ENCODE data around the gene NGB. TPM values are rescaled to one million over a fixed set of nuclear protein-coding genes. Genes with fewer than 3 reads are reported as not detected.

Gene NGB
- polyA plus RNA-seq, 3 donors = not detected

DNA sequence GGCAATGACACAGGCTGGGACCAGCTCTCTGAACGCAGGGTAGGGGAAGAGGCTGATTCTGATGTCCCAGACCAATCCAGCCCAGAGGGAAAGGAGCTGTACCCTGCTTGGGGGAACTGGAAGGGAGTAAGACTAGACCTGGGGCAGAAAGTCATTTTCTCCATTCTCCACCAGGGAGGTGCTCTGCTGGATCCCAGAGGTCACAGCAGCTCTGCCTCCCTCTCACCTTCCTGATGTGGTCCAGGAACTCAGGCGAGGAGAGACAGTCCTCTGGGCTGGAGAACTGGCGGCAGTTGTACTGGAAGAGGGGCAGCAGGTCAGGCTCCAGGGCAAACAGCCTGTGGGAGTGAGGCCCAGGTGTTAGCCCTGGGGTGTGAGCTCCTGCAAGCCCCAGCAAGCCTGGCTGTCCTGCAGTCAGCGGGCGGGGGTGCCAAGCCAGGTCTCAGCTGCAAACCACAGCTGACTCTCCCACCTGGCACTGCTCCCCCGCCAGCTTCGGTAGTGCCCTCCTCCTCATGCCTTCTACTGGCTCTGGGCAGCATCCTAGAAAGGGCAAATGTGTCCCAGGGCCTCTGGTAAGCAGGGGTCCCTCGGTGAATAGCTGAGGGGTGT lies 1.9 kb downstream of the NGB start:
- DNase-seq (ENCODE audit: extremely low read depth in 1 of 11, low read depth in 9 of 11, low spot score in 4 of 11) = peak in 1 of 11 donors; percentile 7

GRCh38 chr14:77267937-77268699 lies 2.9 kb downstream of the NGB start:
- no peak for DNase-seq (ENCODE audit: extremely low read depth in 1 of 11, low read depth in 9 of 11, low spot score in 4 of 11)

DNA sequence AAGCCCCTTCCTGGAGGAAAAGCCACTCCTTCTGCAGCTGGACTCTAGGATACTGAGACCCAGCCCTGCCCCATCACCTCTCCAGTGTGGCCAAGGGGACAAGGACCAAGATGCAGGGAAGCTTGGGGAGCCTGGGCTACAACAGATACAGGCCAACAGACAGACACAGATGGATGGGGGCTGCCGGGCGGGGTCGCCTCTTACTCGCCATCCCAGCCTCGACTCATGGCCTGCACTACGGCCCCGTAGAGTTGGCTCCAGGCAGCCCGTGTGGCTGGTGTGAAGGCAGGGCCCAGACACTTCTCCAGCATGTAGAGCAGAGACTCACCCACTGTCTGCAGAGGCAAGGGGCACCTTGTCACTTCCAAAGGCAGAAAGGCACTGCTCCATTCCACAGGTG lies 4.7 kb downstream of the NGB start:
- no peak for DNase-seq (ENCODE audit: extremely low read depth in 1 of 11, low read depth in 9 of 11, low spot score in 4 of 11)

DNA sequence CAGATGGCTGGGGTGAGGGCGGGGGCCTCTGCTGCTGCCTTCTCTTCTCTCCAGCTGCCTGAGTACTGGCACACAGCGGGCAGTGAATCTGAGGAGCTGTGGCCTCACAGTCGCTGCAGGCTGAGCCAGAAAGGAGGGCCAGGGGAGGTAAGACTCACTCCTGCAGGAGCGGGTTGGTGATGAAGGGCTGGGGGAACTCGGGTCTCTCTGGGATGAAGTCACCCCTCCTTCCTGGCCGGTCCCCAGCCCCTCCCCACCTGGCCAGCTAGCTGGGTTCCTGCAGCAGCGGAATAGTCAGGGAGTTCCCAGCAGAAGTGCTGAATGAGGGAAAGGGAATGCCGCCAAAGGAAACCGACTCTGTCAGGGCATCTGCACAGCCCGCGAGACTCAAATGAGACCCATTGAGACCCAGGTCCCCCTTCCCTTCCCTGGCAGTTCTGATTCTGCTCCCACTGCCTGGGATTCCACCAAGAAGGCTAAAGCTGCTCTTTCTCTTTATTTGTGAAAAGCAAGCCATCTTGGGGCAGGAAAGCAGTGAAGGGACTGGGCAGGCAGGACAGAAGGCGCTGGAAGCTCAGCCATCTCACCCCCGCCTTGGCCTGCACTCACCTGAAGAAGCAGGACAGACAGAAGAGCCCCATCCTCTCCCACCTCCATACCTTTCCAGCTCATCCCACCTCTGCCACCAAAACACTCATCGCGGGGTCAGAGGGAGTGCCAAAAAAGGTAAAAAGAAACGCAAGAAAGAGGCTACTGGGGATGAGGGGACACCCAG lies 5.3 kb downstream of the NGB start:
- no peak for DNase-seq (ENCODE audit: extremely low read depth in 1 of 11, low read depth in 9 of 11, low spot score in 4 of 11)

GRCh38 chr14:77265187-77265515 lies 5.9 kb downstream of the NGB start:
- no peak for DNase-seq (ENCODE audit: extremely low read depth in 1 of 11, low read depth in 9 of 11, low spot score in 4 of 11)

DNA sequence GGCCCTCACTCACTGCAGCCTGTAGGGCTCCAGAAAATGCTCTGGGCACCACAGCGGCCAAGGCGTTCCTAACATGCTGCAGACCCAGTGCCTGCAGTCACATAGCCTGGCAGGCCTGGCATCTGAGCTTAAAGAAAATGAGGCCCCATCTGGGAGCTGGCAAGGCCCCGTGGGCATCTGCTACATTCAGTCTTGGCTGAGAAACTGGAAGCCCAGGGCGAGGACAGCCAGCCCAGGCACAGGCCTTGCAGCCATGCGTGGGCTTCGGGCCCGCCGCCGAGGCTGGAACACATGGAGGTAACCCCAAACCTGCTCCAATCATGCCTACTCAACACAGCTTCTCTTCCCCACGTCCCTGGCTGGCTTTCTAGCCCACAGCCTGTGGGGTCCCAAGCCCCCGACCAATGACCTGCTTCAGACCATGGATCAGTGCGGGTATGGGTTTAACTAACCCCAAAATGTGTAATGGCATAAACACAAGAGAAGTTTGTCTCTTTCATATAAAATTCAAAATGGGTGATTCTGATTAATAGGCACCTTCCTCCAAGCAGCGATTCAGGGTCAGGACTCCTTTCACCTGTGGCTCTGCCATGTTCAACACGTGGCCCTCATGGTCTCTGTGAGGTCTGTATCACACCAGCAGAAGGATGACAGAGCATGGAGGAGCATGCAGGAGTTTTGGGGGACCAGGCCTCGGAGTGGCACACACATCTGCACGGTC lies 6.4 kb downstream of the NGB start:
- DNase-seq (ENCODE audit: extremely low read depth in 1 of 11, low read depth in 9 of 11, low spot score in 4 of 11) = no peak

DNA sequence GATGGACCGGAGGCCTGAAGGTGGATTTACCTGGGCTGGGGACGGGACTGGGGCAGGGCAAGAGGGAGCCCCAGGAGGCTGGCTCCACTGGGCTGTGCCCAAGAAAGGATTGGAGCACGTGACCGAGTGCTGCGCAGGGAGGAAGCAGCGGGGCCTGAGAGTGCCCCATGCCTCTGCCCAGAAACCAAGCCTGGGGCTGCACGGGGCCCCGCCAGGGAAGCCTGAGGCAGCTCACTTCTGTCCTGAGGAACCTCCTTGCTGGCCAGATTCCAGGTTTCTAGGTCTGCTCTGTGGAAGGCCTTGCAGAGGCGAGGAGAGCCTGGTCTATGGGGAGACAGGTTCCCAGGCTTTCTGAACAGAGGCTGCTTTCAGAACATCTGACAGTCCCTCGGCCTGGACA lies 10.4 kb downstream of the NGB start:
- no peak for DNase-seq (ENCODE audit: extremely low read depth in 1 of 11, low read depth in 9 of 11, low spot score in 4 of 11)

DNA sequence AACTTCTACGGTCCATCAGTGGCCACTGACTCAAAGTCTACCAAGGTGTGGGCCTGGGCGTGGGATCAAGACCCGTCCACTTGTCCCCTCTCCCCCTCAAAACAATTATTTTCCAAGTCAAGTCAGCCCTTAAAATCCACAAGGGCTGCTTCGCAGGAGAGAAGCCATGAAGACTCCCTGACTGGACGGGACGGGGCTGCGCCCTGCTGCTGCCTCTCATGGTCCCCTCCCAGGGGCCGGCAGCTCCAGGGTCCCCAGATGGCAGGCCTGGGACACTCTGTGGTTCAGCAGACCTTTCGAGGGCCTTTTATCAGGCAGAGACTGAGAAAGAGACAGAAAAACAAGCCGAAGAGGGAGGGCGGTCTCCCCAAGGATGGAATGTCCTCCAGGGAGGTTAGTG lies 10.8 kb downstream of the NGB start:
- no peak for DNase-seq (ENCODE audit: extremely low read depth in 1 of 11, low read depth in 9 of 11, low spot score in 4 of 11)

DNA sequence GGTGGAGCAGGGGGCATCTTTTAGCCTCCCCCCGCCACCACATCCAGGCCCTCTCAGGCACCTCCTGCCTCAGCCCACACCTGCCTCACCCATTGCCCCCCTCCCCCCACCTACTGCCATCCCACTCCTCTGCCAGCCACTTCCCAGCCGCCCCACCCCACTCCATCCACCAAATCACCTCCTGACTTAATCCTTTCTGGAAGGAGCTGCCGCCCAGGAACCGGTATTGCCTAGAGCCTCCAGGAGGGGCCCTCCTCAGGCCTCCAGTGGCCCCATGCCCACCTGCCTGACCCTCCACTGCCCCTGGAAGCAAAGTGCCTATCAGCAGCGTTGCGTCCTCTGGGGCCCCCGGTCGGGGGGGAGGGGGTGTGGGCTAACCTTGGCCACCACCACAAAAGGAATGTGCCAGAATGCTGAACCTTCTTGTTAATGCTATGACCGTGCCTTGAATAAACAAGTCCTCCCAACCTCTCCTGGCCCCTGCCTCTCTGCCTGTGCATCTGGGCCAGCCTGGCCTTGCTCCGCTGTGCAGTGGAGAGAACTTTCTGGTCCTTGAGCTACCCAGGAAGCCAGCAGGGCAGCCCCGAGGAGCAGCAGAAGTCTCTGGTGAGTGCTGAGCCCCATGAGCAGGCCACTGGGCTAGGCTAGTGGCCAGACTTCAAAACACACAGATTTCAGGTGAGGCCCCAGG lies 11.8 kb downstream of the NGB start:
- DNase-seq (ENCODE audit: extremely low read depth in 1 of 11, low read depth in 9 of 11, low spot score in 4 of 11) = no peak

DNA sequence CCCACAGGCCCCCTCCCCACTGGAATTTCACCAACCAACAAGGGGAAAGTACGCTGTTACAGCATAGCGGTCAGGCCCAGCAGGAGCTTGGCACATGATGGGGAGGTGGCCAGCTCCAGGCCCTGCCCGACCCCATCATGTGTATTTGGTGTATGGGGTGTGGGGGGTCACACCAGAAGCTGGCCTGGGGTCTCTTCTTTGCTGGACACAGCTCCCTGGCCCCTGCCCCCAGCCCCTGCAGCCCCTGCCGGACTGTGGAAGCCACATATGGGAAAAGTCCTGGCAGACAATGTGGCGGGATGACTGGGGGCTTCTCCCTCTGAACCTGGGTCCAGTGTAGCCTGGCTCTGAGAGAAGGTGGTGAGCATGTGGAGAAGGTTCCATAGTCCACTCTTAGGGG lies 12.4 kb downstream of the NGB start:
- no peak for DNase-seq (ENCODE audit: extremely low read depth in 1 of 11, low read depth in 9 of 11, low spot score in 4 of 11)

DNA sequence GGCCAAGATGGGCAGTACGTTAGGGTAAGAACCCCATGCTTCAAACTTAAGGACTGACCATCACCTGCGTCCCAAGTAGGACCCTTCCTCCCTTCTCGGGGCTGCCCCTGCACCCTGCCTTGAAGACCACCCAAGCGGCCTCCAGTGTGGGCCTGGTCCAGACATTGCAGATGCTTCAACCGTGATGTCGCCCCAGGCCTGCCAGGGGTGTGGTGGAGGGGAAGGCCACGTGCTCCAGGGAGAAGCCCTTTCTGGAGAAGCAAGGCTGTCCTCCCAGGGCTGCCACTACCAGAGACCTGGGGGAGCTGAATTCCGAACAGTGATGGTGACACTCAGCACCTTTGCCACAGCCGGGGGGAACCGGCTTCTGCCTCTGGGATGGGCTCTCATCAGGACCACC lies 13.3 kb downstream of the NGB start:
- no peak for DNase-seq (ENCODE audit: extremely low read depth in 1 of 11, low read depth in 9 of 11, low spot score in 4 of 11)

DNA sequence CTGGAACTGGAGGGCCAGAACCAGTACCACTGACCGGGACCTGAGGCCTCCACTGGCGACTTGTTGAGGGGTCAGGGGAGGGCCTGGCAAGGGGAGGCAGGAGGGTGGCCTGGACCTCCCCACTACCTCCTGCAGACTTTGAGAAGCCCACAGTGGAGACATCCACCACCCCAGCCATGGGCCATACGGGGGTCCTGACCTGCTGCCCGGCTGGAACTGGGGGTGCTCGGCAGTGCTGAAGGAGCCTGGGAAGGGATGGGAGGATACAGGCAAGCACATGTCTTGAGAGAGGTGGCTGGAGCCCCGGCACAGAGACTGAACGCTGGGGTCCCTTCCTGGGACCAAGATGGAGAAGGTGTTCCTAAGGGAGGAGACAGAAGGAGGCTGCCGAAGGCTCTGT lies 14.3 kb downstream of the NGB start:
- DNase-seq (ENCODE audit: extremely low read depth in 1 of 11, low read depth in 9 of 11, low spot score in 4 of 11) = no peak

DNA sequence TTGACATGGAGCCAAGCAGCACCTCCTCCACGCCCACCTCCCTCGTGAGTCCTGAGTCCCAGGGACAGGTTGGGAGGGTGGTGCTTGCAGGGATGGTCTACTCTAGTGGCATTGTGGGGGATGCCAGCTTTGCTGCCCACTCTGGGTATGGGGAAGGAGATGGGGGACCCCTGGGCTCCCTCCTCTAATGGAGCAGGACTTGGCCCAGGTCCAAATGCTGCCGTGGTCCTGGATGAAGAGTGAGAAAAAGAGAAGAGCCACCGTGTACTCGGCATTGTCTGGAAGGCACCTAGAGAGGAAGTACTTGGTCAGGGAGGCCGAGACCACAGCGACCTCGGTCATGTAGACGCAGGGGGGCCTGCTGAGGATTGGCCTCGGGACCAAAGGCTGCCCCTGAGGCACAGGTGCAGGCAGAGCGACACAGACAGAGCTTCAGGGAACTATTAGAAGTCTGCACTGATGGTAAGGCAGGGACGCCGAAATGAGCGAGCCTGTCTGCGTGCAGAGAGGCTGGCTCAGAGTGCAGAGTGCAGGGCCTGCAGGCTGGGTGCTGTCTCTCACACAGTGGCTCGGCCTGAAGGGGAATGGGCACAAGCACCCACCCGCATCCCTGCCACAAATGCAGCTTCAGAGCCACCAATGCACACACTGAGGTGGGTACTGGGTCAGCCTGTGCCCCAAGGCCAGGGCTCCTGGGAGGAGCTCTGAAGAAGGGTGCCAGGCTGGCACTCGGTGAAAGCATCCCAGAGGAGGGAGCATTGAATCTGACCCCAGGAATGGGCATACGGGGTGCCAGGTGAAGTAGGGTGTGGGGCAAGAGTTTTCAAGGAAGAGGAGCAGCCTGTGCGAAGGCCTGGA lies 17.4 kb downstream of the NGB start:
- no peak for DNase-seq (ENCODE audit: extremely low read depth in 1 of 11, low read depth in 9 of 11, low spot score in 4 of 11)

- no peak for DNase-seq (ENCODE audit: extremely low read depth in 1 of 11, low read depth in 9 of 11, low spot score in 4 of 11)
These were observed 19.1 kb downstream of the NGB start for GRCh38 chr14:77251870-77252269.

DNA sequence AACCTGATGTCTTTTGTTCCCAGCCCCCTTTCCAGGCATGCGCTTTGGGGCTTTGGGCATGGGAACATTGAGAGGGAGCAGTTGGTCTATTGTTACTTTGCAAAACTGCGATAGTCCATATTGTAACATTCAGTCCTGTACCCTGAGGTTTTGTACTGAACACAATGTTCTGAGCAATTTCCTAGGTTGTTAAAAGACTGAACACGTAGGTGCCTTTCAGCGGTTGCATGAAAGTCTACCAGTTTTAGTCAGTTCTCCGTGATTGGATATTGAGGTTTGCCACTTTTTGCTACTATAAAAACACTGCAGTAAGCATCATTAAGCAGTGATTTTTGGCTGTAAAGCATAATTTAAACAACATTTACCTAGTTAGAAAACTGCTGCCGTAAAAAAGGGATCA lies 20.1 kb downstream of the NGB start:
- DNase-seq (ENCODE audit: extremely low read depth in 1 of 11, low read depth in 9 of 11, low spot score in 4 of 11) = no peak

DNA sequence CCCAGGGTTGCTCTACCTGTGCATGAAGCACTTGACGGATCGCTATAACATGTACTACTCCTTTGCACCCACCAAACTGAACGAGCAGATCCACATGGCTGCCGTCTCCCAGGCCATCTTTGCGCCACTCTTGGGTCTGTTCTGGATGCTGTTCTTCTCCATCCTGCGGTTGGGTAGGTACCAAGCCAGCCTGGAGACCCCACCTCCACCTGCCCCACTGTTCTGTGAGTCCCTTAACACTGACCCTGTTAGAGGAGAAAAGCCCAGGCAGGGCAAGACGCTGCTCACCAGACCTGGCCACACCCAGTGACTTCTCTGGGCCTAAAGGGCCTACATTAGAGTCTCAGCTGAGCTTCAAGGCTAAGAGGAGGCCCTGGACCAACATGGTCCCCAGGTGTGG lies 21.7 kb downstream of the NGB start:
- DNase-seq (ENCODE audit: extremely low read depth in 1 of 11, low read depth in 9 of 11, low spot score in 4 of 11) = no peak

GRCh38 chr14:77248666-77249065 lies 22.3 kb downstream of the NGB start:
- DNase-seq (ENCODE audit: extremely low read depth in 1 of 11, low read depth in 9 of 11, low spot score in 4 of 11) = no peak

DNA sequence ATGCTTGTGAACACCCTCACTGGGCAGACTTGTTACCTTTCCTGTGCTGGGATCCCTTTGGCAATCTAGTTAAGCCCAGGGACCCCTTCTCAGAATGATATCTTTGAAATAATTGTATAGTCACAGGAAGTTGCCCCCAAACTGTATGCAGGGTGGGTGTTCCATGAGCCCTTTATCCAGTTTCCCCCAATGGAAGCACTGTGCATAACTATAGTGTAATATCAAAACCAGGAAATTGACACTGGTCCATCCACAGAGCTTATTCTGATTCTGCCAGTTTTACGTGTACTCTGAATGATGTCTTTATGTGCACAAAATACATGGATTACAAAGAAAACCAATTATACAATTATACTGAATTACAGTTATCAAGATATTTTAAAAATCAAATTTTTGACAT lies 24.2 kb downstream of the NGB start:
- no peak for DNase-seq (ENCODE audit: extremely low read depth in 1 of 11, low read depth in 9 of 11, low spot score in 4 of 11)
